PC-3 (cell line): Measurements from ENCODE around the gene POLR3GL. TPM values are rescaled to one million over a fixed set of nuclear protein-coding genes. Genes with fewer than 3 reads are reported as not detected.

ENCODE experiments used
- ATAC-seq: fragments of 200-7000 bp; cut with Tn5 transposase; 2 replicates; pipeline ENCODE4 v1.9.1; 2020; ENCODE audit warnings: mild to moderate bottlenecking, moderate library complexity
- BruUV-seq: library from RNA; stranded (reverse); fragments of 400-500 nt; replicated peaks from 2 replicates; lab custom pipeline; 2021; lab: Mats Ljungman, UMichigan
- CTCF ChIA-PET: fragments of 300-600 bp; sonication (Branson Sonifier 250); formaldehyde crosslinking; loops from one replicate; lab custom pipeline; 2022; ENCODE audit warnings: antibody characterized with exemption; lab: Charles Lee
- POLR2A ChIA-PET: fragments of 300-600 bp; sonication (Branson Sonifier 250); formaldehyde crosslinking; loops from one replicate; lab custom pipeline; 2022; ENCODE audit warnings: antibody characterized with exemption; ENCODE audit not compliant: unreplicated experiment; lab: Charles Lee
- DNase-seq: peaks from one replicate; pipeline ENCODE4 v3.0.0-alpha.2; 2015
- H2AFZ ChIP-seq: fragments of 300-600 bp; sonication (generic); 2 replicates; pipeline ENCODE4 v1.6.0; 2016; ENCODE audit warnings: antibody characterized with exemption, low read length
- H3F3A ChIP-seq: fragments of 300-600 bp; sonication (generic); one replicate; pipeline ENCODE4 v1.6.0; 2017; ENCODE audit warnings: antibody characterized with exemption, low read length, control low read depth, mild to moderate bottlenecking; ENCODE audit not compliant: unreplicated experiment
- H3K27ac ChIP-seq: fragments of 300-600 bp; sonication (generic); 2 replicates; pipeline ENCODE4 v1.5.1; 2016; ENCODE audit warnings: mild to moderate bottlenecking, low read length
- H3K27me3 ChIP-seq: fragments of 300-600 bp; sonication (generic); 2 replicates; pipeline ENCODE4 v1.6.1; 2016; ENCODE audit warnings: low read length, mixed read lengths
- H3K36me3 ChIP-seq: fragments of 300-600 bp; sonication (generic); 2 replicates; pipeline ENCODE4 v1.6.1; 2016; ENCODE audit warnings: low read depth, mixed run types, low read length, mixed read lengths
- H3K4me1 ChIP-seq: fragments of 300-600 bp; sonication (generic); 2 replicates; pipeline ENCODE4 v1.5.1; 2016; ENCODE audit warnings: low read length; ENCODE audit not compliant: insufficient read depth
- H3K4me2 ChIP-seq: fragments of 300-600 bp; sonication (generic); 2 replicates; pipeline ENCODE4 v1.6.0; 2016; ENCODE audit warnings: low read length
- H3K4me3 ChIP-seq: fragments of 300-600 bp; sonication (generic); 2 replicates; pipeline ENCODE4 v1.5.1; 2016; ENCODE audit warnings: mild to moderate bottlenecking, low read length, mixed read lengths
- H3K79me2 ChIP-seq: fragments of 300-600 bp; sonication (generic); 2 replicates; pipeline ENCODE4 v1.6.1; 2017; ENCODE audit warnings: low read length, mixed read lengths
- H3K9ac ChIP-seq: fragments of 300-600 bp; sonication (generic); 2 replicates; pipeline ENCODE4 v1.6.0; 2016; ENCODE audit warnings: mild to moderate bottlenecking, low read length
- H3K9me2 ChIP-seq: fragments of 300-600 bp; sonication (generic); replicated peaks from 2 replicates; pipeline ENCODE4 v1.6.1; 2016; ENCODE audit warnings: mixed run types, low read length, mixed read lengths
- H3K9me3 ChIP-seq: fragments of 300-600 bp; sonication (generic); 2 replicates; pipeline ENCODE4 v1.6.1; 2016; ENCODE audit warnings: low read length, mixed read lengths
- H4K20me1 ChIP-seq: fragments of 300-600 bp; sonication (generic); 2 replicates; pipeline ENCODE4 v1.6.1; 2016; ENCODE audit warnings: low read length, mixed read lengths
- EZH2 ChIP-seq: fragments of 300-600 bp; sonication (generic); IDR thresholded peaks from one replicate; pipeline ENCODE4 v1.6.1; 2017; ENCODE audit warnings: antibody characterized with exemption, mild to moderate bottlenecking, low read length; ENCODE audit not compliant: unreplicated experiment
- EZH2phosphoT487 ChIP-seq: fragments of 300-600 bp; sonication (generic); IDR thresholded peaks from 2 replicates; pipeline ENCODE4 v1.6.1; 2018; ENCODE audit warnings: mild to moderate bottlenecking, antibody characterized with exemption, low read length, borderline replicate concordance
- intact Hi-C: fragments of 100-400 bp; cut with micrococcal nuclease; formaldehyde crosslinking; loops from 2 replicates; pipeline ENCODE4 v1.9.0; 2023
- total RNA-seq: library from RNA; depleted of rRNA; stranded (reverse); fragments of >200 nt; gene quantifications from 2 replicates; pipeline ENCODE4 v1.2.3, GENCODE V29; 2014
- TF ChIP-seq, protein P1 (sequence below): fragments of 300-600 bp; sonication (generic); conservative IDR thresholded peaks from 2 replicates; pipeline ENCODE4 v1.5.1; 2017; ENCODE audit warnings: antibody characterized with exemption, low read depth, mild to moderate bottlenecking, low read length

The POLR3GL gene
- total RNA-seq, 1 experiment from 2014 or later: 8.4 TPM

DNA sequence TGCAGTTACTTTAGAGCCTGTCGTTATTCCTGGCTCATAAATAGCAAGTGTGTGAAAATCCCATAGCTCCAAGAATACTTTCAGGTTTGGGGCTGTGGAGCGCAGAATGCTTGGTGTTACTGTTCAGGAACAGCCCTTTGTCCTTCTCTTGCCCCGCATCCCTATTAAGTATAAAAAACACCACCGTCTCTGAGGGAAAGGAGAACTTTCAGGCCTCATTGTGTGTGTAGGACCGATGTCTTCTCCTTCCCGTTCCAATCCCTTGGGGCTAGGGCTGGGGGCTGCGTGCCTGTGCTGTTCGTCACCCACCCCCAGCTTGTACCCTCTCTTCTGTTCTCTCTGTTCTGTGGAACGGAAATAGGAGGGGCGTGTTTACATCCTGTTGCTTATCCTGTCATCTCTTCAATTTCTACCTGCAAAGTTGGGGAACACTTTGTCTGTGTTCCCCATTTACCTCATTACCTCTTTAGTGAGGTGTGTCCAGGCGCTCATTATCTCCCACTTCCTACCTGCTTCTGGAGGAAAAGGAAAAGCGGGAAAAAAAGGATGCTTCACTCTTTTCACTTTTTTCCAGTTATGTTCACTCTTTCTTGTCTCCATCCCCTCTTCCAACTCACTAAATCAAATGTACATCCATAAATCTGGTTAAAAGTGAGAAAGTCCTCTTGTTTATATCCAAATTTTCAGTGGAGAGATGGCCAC lies 32.7 kb downstream of the POLR3GL start:
- H3K9ac ChIP-seq: peak overlapping the region; percentile 94
- H3K4me2 ChIP-seq: peak overlapping the region; percentile 98
- ATAC-seq (peak; percentile 14), DNase-seq (no peak)
- no peaks in the 10 kb centered on the region for H3K27me3 ChIP-seq
- H3K9me2 ChIP-seq: no peaks in the 10 kb centered on the region
- H2AFZ ChIP-seq: peak overlapping the region; percentile 98
- POLR2A ChIA-PET: interaction anchor here (0.7 kb wide), 1 partner anchor 132 kb away, joined by 9 read pairs; no protein-coding TSS in a partner anchor
- H3K79me2 ChIP-seq: peaks cover 44% of the 10 kb centered on the region
- peaks cover 34% of the 10 kb centered on the region for H4K20me1 ChIP-seq
- TF ChIP-seq, protein P1, sequence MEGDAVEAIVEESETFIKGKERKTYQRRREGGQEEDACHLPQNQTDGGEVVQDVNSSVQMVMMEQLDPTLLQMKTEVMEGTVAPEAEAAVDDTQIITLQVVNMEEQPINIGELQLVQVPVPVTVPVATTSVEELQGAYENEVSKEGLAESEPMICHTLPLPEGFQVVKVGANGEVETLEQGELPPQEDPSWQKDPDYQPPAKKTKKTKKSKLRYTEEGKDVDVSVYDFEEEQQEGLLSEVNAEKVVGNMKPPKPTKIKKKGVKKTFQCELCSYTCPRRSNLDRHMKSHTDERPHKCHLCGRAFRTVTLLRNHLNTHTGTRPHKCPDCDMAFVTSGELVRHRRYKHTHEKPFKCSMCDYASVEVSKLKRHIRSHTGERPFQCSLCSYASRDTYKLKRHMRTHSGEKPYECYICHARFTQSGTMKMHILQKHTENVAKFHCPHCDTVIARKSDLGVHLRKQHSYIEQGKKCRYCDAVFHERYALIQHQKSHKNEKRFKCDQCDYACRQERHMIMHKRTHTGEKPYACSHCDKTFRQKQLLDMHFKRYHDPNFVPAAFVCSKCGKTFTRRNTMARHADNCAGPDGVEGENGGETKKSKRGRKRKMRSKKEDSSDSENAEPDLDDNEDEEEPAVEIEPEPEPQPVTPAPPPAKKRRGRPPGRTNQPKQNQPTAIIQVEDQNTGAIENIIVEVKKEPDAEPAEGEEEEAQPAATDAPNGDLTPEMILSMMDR: no peak
- TF ChIP-seq EZH2: no peak
- no peak for TF ChIP-seq EZH2phosphoT487
- TSS peak; percentile 50 for BruUV-seq
- CTCF ChIA-PET: interaction anchor here (0.7 kb wide), 1 partner anchor 10 kb away, joined by 3 read pairs; no protein-coding TSS in a partner anchor
- intact Hi-C loops: no loop called here
- no peaks in the 10 kb centered on the region for H3K9me3 ChIP-seq
- H3F3A ChIP-seq: peaks cover 9% of the 10 kb centered on the region
- H3K4me1 ChIP-seq: peaks cover 47% of the 10 kb centered on the region
- peak overlapping the region; percentile 66 for H3K27ac ChIP-seq
- H3K4me3 ChIP-seq: peak overlapping the region; percentile 99
- peaks cover 34% of the 10 kb centered on the region for H3K36me3 ChIP-seq

DNA sequence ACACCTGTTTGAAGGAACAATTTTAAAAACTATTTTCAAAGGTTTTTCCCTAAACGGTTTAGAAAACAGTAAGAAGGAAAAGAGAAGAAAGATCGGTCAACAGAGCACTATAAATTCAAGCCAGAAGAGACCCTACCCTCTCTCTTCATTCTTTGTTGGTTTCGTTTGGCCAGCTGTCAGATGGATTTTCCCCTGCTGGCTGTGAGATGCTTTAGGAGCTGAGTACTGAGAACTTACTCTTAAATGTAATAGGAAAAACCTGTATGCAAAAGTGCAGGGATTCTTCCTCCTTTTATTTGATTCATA lies 33.2 kb downstream of the POLR3GL start:
- H4K20me1 ChIP-seq: peaks cover 34% of the 10 kb centered on the region
- H3K4me2 ChIP-seq: peak overlapping the region; percentile 98
- H3K9me3 ChIP-seq: no peaks in the 10 kb centered on the region
- peaks cover 6% of the 10 kb centered on the region for H3F3A ChIP-seq
- POLR2A ChIA-PET: no interaction called here
- ATAC-seq: no peak
- TF ChIP-seq EZH2phosphoT487 (no peak), EZH2 (no peak)
- TF ChIP-seq, protein P1: no peak
- peak overlapping the region; percentile 99 for H3K4me3 ChIP-seq
- no peak overlapping the region for H3K9ac ChIP-seq
- no peak for DNase-seq
- H2AFZ ChIP-seq: peak overlapping the region; percentile 98; the same call in 1 of the 2 replicates
- CTCF ChIA-PET: interaction anchor here (0.7 kb wide), 1 partner anchor 10 kb away, joined by 3 read pairs; no protein-coding TSS in a partner anchor
- no TSS peak for BruUV-seq
- H3K9me2 ChIP-seq: no peaks in the 10 kb centered on the region
- intact Hi-C loops: no loop called here
- peaks cover 30% of the 10 kb centered on the region for H3K36me3 ChIP-seq
- no peak overlapping the region for H3K27ac ChIP-seq
- peaks cover 47% of the 10 kb centered on the region for H3K4me1 ChIP-seq
- no peaks in the 10 kb centered on the region for H3K27me3 ChIP-seq
- H3K79me2 ChIP-seq: peaks cover 44% of the 10 kb centered on the region
